ENCODE data around the gene ERGIC1. TPM values are rescaled to one million over a fixed set of nuclear protein-coding genes. Genes with fewer than 3 reads are reported as not detected.

ERGIC1 gene
- total and polyA plus RNA-seq, 3 donors from 2014 or later, result 89.8 to 100.0 (median 94.1) TPM

DNA sequence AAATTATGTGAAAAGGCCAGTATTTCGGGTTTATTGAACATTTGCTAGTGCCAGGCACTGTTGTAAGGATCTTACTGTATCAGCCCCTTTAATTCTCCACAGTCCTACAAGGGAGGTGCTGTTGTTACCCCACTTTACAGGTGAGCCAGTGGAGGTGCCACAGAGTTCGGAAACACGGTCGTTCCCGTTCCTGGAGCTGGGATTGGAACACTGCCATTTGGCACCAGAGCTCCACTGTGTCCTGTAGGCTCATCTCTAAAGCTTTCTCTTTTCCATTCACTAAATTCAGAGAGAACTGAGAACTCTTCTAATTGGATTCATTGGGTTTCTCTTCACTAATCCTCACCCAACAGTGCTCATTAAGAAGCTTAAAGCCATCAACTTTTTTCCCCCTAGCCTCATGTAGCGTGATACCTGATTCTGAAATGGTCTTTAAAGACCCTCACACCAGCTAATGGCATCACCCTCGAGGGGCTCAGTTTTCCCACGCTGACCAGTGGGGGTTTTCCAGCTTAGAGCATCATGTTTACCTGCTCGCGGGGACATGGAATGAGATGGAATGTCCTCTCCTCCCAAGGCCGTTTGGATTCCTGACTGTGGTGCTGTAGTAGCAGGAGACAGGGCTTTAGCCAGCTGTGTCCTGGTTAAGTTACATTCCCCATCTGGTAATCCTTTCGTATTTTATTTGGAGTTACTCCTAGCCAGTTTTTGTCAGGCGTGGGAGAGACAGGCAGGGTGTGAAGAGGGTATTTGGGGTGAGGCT is 5.8 kb downstream of the ERGIC1 start:
- Histone ChIP-seq H3K27me3 (no peaks in the 10 kb centered on the region), H3K4me1 (peaks cover 50% of the 10 kb centered on the region), H3K27ac (peak overlapping the region; percentile 5 to 55), H3K36me3 (ENCODE audit: low read depth, missing control alignments) (no peaks in the 10 kb centered on the region), H3K9me3 (no peaks in the 10 kb centered on the region), H3K4me3 (no peak overlapping the region)
- no peak for TF ChIP-seq POLR2A (IDR thresholded peaks at IDR 0.05)
- TF ChIP-seq, protein P1, sequence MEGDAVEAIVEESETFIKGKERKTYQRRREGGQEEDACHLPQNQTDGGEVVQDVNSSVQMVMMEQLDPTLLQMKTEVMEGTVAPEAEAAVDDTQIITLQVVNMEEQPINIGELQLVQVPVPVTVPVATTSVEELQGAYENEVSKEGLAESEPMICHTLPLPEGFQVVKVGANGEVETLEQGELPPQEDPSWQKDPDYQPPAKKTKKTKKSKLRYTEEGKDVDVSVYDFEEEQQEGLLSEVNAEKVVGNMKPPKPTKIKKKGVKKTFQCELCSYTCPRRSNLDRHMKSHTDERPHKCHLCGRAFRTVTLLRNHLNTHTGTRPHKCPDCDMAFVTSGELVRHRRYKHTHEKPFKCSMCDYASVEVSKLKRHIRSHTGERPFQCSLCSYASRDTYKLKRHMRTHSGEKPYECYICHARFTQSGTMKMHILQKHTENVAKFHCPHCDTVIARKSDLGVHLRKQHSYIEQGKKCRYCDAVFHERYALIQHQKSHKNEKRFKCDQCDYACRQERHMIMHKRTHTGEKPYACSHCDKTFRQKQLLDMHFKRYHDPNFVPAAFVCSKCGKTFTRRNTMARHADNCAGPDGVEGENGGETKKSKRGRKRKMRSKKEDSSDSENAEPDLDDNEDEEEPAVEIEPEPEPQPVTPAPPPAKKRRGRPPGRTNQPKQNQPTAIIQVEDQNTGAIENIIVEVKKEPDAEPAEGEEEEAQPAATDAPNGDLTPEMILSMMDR (IDR thresholded peaks at IDR 0.05), result no peak
- DNase-seq, result no peak
- intact Hi-C loops (cut with DNase I; ENCODE audit: low total_unique reads), result no loop called here
- WGBS, 2 donors, result 37 to 47% methylated on average over 13 of the region's 13 CpGs

DNA sequence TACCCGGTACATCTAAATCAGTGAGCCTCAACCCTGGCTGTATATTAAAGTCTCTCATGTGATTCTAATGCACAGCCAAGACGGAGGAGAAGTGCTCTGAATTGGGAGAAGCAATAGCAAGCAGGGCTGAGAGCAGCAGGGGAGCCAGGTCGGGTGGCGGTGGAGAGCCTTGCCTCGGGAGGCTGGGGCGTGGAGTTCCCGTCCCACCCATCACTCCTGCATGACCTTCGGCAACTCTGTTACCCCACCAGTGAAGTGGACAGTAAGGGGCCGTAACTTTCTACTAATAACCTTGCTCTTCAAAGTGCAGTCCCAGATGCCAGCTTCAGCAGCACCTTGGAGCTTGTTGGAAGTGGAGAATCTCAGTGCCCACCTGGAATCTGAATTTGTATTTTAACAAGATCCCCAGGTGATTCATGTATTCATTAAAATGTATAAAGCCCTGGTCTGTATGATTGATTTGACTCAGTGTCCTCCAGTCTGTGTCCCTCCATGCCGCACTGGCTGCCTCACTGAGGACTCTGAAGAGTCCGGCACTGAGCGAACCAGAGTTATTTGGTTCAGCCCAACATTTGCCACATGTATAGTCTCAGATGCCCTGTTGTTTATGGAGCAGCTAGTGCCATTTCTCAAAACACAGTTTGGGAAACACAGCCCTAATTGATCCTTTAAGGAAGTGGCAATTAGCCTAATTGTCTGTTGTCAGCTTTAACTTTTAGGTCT is 6.5 kb downstream of the ERGIC1 start:
- DNase-seq, result no peak
- Histone ChIP-seq H3K27me3 (no peaks in the 10 kb centered on the region), H3K4me3 (no peak overlapping the region), H3K27ac (peak overlapping the region; percentile 5 to 55), H3K36me3 (ENCODE audit: low read depth, missing control alignments) (no peaks in the 10 kb centered on the region), H3K4me1 (peaks cover 44% of the 10 kb centered on the region), H3K9me3 (no peaks in the 10 kb centered on the region)
- TF ChIP-seq, protein P1 (IDR thresholded peaks at IDR 0.05), result no peak
- no peak for TF ChIP-seq POLR2A (IDR thresholded peaks at IDR 0.05)
- 55 to 61% methylated on average over 12 of the region's 12 CpGs for WGBS, 2 donors
- intact Hi-C loops (cut with DNase I; ENCODE audit: low total_unique reads), result no loop called here

DNA sequence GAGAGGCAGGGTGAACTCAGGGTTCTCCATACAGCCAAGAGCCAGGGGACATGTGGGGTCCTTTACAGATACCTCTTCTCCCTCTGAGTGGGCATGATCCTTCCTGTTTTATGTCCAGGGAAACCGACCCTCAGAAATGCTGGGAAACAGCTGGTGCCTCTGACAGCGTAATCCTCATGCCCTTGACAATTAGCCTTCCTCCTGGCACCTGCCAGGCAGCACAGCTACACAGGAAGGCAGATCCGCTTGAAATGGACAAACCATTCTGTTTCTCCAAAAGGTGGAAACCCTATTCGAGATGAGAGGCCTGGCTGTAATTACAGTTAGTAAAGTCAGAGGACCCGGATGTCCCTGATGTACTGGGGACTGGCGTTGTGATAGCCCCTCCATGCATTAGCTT is 7.2 kb downstream of the ERGIC1 start:
- TF ChIP-seq, protein P1 (IDR thresholded peaks at IDR 0.05), result no peak
- TF ChIP-seq POLR2A (IDR thresholded peaks at IDR 0.05), result no peak
- no peak overlapping the region for H3K4me3 ChIP-seq
- peak overlapping the region in 1 of 2 donors; percentile 55 for H3K27ac ChIP-seq
- H3K9me3 ChIP-seq, result no peaks in the 10 kb centered on the region
- H3K4me1 ChIP-seq, result peaks cover 37% of the 10 kb centered on the region
- H3K27me3 ChIP-seq, result no peaks in the 10 kb centered on the region
- DNase-seq, result no peak
- intact Hi-C loops (cut with DNase I; ENCODE audit: low total_unique reads), result no loop called here
- H3K36me3 ChIP-seq (ENCODE audit: low read depth, missing control alignments), result no peaks in the 10 kb centered on the region
- WGBS, 2 donors, result 66 to 70% methylated on average over 6 of the region's 6 CpGs

DNA sequence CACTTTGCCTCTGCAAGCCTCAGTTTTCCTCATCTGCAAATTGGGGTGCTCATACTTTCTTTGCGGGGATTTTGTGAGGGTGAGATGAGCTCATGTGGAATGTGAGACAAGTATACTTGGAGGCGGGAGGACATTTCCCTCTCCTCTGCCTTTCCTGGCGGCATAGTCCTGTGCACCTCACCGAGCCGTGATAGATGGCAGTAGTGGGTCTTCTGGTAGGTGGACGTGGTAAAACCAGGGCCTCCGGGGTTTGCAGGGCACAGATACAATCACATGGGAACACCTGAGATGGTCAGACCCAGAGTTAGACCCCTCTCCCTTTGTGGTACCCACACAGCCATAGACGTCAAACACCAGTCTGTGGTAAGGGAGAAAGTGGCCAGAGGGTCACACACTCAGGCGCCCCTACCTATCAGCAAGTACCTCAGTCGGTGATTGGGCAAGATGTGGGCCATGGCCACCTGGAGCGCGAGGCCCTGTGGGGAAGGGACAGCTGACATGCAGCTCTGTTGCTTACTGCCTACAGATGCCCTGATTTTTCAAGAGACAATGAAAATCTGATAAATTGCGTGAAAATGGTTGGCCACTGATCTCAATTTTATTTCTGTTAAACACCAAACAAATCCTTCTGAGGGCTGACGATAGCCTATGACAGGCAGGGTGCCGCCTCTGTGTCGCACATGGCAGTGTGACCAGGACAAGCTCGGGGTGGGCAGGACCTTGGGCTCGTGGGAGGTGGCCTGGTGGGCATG is 9.9 kb downstream of the ERGIC1 start:
- intact Hi-C loops (cut with DNase I; ENCODE audit: low total_unique reads), result no loop called here
- Histone ChIP-seq H3K27ac (no peak overlapping the region), H3K4me1 (peaks cover 19% of the 10 kb centered on the region), H3K4me3 (no peak overlapping the region), H3K9me3 (no peaks in the 10 kb centered on the region), H3K27me3 (no peaks in the 10 kb centered on the region), H3K36me3 (ENCODE audit: low read depth, missing control alignments) (no peaks in the 10 kb centered on the region)
- no peak for TF ChIP-seq POLR2A (IDR thresholded peaks at IDR 0.05)
- TF ChIP-seq, protein P1 (IDR thresholded peaks at IDR 0.05), result no peak
- DNase-seq, result no peak
- 86 to 93% methylated on average over 16 to 18 of the region's 18 CpGs for WGBS, 2 donors

Data from testis (tissue), 3 donors.